SU-DHL-6 (cell line): ENCODE data around the gene CAMK1D.

Experiments
- EZH2phosphoT487 ChIP-seq: fragments of 200-600 bp; sonication (generic), shearing (Covaris generic); conservative IDR thresholded peaks from 2 replicates; pipeline ENCODE4 v1.6.1; 2018; ENCODE audit warnings: mild to moderate bottlenecking, antibody characterized with exemption, low read length, moderate library complexity, mixed read lengths
- TF ChIP-seq, protein P1 (sequence below): fragments of 200-600 bp; sonication (generic); IDR thresholded peaks from one replicate; pipeline ENCODE4 v1.5.1; 2017; ENCODE audit warnings: antibody characterized with exemption, mild to moderate bottlenecking, low read length, moderate library complexity; ENCODE audit not compliant: insufficient read depth, poor library complexity, severe bottlenecking

DNA sequence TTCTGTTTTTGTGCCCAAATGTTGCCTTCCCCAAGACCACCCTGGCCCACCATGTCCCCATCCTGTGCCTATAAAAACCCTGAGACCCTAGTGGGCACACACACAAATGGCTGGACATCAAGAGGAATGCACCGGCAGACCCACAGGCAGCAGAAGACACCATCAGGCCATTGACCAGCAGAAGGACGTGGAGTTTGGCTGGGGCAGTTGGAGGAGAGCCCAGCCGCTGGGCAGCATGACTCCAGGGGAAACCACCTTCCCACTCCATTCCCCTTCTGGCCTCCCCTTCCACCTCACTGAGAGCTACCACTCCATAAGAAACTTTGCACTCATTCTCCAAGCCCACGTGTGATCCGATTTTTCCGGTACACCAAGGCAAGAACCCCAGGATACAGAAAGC lies 309.2 kb downstream of the CAMK1D start:
- TF ChIP-seq, protein P1, sequence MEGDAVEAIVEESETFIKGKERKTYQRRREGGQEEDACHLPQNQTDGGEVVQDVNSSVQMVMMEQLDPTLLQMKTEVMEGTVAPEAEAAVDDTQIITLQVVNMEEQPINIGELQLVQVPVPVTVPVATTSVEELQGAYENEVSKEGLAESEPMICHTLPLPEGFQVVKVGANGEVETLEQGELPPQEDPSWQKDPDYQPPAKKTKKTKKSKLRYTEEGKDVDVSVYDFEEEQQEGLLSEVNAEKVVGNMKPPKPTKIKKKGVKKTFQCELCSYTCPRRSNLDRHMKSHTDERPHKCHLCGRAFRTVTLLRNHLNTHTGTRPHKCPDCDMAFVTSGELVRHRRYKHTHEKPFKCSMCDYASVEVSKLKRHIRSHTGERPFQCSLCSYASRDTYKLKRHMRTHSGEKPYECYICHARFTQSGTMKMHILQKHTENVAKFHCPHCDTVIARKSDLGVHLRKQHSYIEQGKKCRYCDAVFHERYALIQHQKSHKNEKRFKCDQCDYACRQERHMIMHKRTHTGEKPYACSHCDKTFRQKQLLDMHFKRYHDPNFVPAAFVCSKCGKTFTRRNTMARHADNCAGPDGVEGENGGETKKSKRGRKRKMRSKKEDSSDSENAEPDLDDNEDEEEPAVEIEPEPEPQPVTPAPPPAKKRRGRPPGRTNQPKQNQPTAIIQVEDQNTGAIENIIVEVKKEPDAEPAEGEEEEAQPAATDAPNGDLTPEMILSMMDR = no peak
- no peak for TF ChIP-seq EZH2phosphoT487
